Right atrium auricular region (tissue), 2 donors: ENCODE results near the gene SERPING1. TPM values are rescaled to one million over a fixed set of nuclear protein-coding genes. Genes with fewer than 3 reads are reported as not detected.

Source experiments
- DNase-seq: peaks from one replicate; pipeline ENCODE4 v3.0.0-alpha.2; 2019; ENCODE audit warnings: low spot score
- H3K27ac ChIP-seq, 2 donors: fragments of 200-600 bp; sonication (generic); 1 replicate in 1 of 2; 2 replicates in 1 of 2; pipeline ENCODE4 v1.5.1; 2016 to 2019
- H3K27me3 ChIP-seq, 2 donors: fragments of 200-600 bp; sonication (generic); one replicate each; pipeline versions ENCODE4 v1.5.1 to v1.6.0; 2017 to 2019
- H3K36me3 ChIP-seq: fragments of 200-600 bp; sonication (generic); one replicate; pipeline ENCODE4 v1.5.1; 2016
- H3K4me1 ChIP-seq, 2 donors: fragments of 200-600 bp; sonication (generic); one replicate each; pipeline versions ENCODE4 v1.5.1 to v1.6.0; 2017 to 2019
- H3K4me3 ChIP-seq, 2 donors: fragments of 200-600 bp; sonication (generic); 1 replicate in 1 of 2; 2 replicates in 1 of 2; pipeline ENCODE4 v1.5.1; 2017 to 2019; ENCODE audit warnings: mild to moderate bottlenecking in 1 of 2, moderate library complexity in 1 of 2
- H3K9me3 ChIP-seq, 2 donors: fragments of 200-600 bp; sonication (generic); one replicate each; pipeline ENCODE4 v1.5.1; 2019
- total RNA-seq, 2 donors: library from RNA; depleted of rRNA; stranded (reverse); fragments of >200 nt; gene quantifications; one replicate each; pipeline ENCODE4 v1.1.0, GENCODE V29; 2016
- TF ChIP-seq, protein P1 (sequence below), 2 donors: fragments of 200-600 bp; sonication (generic); IDR thresholded peaks; one replicate each; pipeline ENCODE4 v1.5.1; 2019; ENCODE audit warnings: antibody characterized with exemption in 2 of 2

Gene SERPING1
- total RNA-seq, 2 donors from 2014 or later: 210 to 851 TPM

DNA sequence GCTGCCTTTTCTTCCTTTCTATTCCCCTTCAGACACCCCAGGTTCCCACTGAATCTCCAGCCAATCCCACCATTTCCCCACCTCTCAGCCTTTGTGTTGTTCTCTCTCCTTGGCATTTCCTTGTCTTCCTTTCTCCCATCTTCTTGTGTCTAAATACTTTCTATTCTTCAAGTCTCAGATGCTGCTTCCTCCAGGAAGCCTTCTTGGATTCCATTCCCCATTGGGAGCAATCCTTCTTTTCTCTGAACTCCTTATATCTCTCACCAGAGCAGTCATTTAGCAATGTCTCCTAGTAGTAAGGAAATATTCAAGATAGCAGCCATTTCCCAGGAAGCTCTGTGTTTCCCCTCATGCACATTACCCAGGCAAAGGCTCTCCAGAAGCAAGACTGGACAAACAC lies 36.8 kb downstream of the SERPING1 start:
- no peak for DNase-seq
- Histone ChIP-seq H3K9me3 (no peaks in the 10 kb centered on the region), H3K4me1 (peaks cover 0 to 12% of the 10 kb centered on the region in 2 donors), H3K4me3 (no peak overlapping the region), H3K27ac (no peak overlapping the region), H3K27me3 (no peaks in the 10 kb centered on the region), H3K36me3 (no peaks in the 10 kb centered on the region)
- TF ChIP-seq, protein P1, sequence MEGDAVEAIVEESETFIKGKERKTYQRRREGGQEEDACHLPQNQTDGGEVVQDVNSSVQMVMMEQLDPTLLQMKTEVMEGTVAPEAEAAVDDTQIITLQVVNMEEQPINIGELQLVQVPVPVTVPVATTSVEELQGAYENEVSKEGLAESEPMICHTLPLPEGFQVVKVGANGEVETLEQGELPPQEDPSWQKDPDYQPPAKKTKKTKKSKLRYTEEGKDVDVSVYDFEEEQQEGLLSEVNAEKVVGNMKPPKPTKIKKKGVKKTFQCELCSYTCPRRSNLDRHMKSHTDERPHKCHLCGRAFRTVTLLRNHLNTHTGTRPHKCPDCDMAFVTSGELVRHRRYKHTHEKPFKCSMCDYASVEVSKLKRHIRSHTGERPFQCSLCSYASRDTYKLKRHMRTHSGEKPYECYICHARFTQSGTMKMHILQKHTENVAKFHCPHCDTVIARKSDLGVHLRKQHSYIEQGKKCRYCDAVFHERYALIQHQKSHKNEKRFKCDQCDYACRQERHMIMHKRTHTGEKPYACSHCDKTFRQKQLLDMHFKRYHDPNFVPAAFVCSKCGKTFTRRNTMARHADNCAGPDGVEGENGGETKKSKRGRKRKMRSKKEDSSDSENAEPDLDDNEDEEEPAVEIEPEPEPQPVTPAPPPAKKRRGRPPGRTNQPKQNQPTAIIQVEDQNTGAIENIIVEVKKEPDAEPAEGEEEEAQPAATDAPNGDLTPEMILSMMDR (IDR thresholded peaks at IDR 0.05): no peak

DNA sequence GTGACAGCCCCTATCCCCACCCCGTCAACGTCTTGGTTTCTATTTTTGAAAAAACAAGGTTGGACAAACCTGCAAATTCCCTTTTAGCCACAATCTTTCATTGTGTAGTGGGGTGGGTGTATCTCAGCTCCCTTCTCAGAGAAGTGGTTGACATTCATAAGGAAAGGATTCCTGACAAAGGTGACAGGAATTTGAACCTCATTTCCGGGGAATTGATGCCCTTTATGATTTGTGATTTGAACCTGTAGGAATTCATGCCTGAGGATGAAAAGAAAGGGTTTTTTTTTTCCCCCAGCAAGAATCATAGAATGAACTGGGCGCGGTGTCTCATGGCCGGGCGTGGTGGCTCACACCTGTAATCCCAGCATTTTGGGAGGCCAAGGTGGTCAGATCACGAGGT lies 37.8 kb downstream of the SERPING1 start:
- H3K4me1 ChIP-seq: peaks cover 0 to 22% of the 10 kb centered on the region in 2 donors
- no peak overlapping the region for H3K4me3 ChIP-seq
- no peak overlapping the region for H3K27ac ChIP-seq
- TF ChIP-seq, protein P1 (IDR thresholded peaks at IDR 0.05): no peak
- DNase-seq: no peak
- H3K36me3 ChIP-seq: no peaks in the 10 kb centered on the region
- no peaks in the 10 kb centered on the region for H3K9me3 ChIP-seq
- no peaks in the 10 kb centered on the region for H3K27me3 ChIP-seq

DNA sequence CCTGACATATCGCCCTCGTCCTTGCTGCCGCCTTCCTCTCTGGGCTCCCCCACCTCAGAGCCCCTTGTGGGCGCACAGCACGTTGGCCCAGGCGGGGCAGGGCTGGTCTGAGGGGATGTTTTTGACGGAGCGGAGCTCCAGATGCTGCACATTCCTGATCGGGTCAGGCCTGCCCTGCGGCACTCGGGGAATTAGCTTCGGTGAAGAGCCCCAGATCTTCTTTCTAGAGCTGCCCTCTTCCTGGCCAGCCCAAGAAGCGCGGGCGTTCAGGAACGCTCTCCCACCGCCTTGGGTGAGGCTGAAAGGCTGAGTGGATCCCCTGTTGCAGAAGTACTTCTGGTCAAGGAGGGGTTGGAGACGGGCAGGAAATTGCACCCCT lies 40.1 kb downstream of the SERPING1 start:
- Histone ChIP-seq H3K4me3 (peak overlapping the region; percentile 85), H3K9me3 (no peaks in the 10 kb centered on the region), H3K4me1 (peaks cover 0 to 35% of the 10 kb centered on the region in 2 donors), H3K27ac (peak overlapping the region in 1 of 2 donors; percentile 73), H3K27me3 (no peaks in the 10 kb centered on the region), H3K36me3 (no peaks in the 10 kb centered on the region)
- TF ChIP-seq, protein P1 (IDR thresholded peaks at IDR 0.05): no peak
- no peak for DNase-seq

DNA sequence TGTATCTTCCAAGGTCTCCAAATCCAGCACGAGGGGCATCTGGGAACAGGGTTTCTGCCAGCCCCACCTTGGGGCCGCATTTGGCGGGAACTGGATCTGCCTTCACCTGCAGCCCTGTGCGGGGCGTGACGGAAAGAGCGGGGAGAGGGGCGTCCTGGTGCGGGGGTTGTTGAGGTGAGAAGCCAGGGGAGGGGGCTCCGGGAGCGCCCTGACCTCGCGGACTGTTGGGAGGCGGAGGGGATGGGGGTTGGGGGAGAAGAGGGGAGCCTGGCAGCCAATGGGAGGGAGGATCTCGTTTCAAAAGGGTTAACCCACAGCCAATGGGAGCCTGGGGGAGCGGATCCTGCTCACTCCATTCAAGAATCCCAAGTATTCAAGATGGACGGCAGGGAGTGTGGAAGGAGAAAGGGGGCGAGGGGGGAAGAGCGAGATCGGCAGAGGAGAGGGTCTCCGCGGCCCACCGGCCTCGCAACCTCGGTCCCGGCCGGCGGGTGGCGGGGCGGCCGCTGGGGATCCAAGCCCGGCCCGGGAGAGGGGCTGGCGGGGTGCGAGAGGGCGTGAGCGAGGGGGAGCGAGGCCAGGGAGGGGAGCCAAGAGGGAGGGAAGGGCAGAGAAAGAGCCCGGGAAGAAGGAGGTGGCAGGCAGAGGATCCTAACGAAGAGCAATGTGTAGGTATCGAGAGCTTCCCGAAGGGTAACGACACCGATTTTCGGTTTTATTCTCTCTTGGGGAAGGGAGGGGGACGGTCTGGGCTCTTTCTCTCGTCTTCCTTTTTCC lies 40.7 kb downstream of the SERPING1 start:
- H3K27ac ChIP-seq: peak overlapping the region; percentile 73 to 84
- no peaks in the 10 kb centered on the region for H3K27me3 ChIP-seq
- TF ChIP-seq, protein P1 (IDR thresholded peaks at IDR 0.05): no peak
- DNase-seq: peak; percentile 82
- peaks cover 0 to 35% of the 10 kb centered on the region in 2 donors for H3K4me1 ChIP-seq
- H3K9me3 ChIP-seq: no peaks in the 10 kb centered on the region
- peak overlapping the region; percentile 85 for H3K4me3 ChIP-seq
- no peaks in the 10 kb centered on the region for H3K36me3 ChIP-seq

DNA sequence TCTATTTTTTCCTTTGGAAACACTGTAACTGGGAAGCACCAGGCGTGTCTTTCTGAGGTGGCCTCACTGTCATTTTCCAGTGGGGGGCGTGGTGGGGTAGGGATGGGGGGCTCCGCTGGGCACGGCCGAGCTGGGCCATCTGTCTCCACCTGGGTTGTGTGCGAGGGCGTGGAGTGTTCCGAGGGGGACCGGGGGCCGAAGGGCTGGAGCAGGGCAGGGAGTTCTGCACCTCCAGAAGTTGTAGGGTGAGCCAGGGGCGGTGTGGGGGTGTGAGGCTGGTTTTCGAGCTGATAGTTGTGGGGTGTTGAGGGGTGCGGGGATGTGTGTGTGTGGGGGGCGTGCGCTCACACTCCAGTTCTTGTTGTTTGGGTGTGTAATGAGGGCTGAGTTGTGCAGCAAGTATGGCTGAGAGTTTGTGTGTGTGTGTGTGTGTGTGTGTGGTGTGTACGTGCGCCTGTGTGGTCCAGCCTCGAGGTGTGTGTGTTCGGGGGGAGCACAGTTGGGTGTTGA lies 41.4 kb downstream of the SERPING1 start:
- Histone ChIP-seq H3K4me3 (peak overlapping the region; percentile 85), H3K9me3 (no peaks in the 10 kb centered on the region), H3K36me3 (no peaks in the 10 kb centered on the region), H3K27me3 (no peaks in the 10 kb centered on the region), H3K27ac (peak overlapping the region in 1 of 2 donors; percentile 84), H3K4me1 (peaks cover 0 to 35% of the 10 kb centered on the region in 2 donors)
- TF ChIP-seq, protein P1 (IDR thresholded peaks at IDR 0.05): no peak
- no peak for DNase-seq
